Kidney epithelial cell (primary cell): ENCODE results near the gene XXYLT1. TPM values are rescaled to one million over a fixed set of nuclear protein-coding genes. Genes with fewer than 3 reads are reported as not detected.

Experiments used
- DNase-seq: peaks from one replicate; pipeline ENCODE4 v3.0.0-alpha.2; 2010; ENCODE audit warnings: low read depth
- H3K27me3 ChIP-seq: 2 replicates; pipeline ENCODE4 v1.6.0; 2011; ENCODE audit warnings: low read length; ENCODE audit not compliant: control insufficient read depth, insufficient read depth
- H3K36me3 ChIP-seq: 2 replicates; pipeline ENCODE4 v1.5.1; 2011; ENCODE audit warnings: low read length; ENCODE audit not compliant: control insufficient read depth, insufficient read depth
- H3K4me3 ChIP-seq: 2 replicates; pipeline ENCODE4 v1.5.1; 2011; ENCODE audit warnings: low read depth, mild to moderate bottlenecking, control low read depth, low read length
- total RNA-seq: library from RNA; depleted of rRNA; stranded (reverse); fragments of >200 nt; gene quantifications from 2 replicates; pipeline ENCODE4 v1.2.3, GENCODE V29; 2015
- TF ChIP-seq, protein P1 (sequence below): IDR thresholded peaks from 2 replicates; pipeline ENCODE4 v1.5.1; 2011; ENCODE audit warnings: mild to moderate bottlenecking, moderate library complexity, low read length, control low read depth, inconsistent platforms; ENCODE audit not compliant: insufficient read depth, poor library complexity, severe bottlenecking

The XXYLT1 gene
- total RNA-seq, 1 donor from 2014 or later = 18.7 TPM

DNA sequence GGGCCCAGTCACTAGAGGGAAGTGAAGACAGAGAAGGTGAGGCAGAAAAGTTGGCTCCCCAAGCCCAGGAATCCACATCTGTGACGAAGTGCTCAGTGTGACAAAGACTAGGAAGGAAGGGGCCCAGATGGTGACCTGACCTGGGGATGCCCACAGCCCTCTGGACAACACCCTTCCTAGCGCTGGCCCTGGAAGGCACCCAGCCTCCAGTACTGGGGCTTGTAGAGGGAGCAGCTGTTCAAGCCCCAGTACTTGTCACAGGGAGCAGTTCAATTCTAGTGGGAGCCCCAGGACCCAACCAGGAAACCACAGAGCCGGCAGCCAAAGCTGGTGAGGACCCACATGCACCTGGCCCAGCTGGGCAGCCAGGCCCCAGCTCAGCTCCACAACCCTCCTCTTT, 190.8 kb downstream of the XXYLT1 start:
- DNase-seq = no peak
- H3K36me3 ChIP-seq = no peaks in the 10 kb centered on the region
- H3K27me3 ChIP-seq = peaks cover 4% of the 10 kb centered on the region
- TF ChIP-seq, protein P1, sequence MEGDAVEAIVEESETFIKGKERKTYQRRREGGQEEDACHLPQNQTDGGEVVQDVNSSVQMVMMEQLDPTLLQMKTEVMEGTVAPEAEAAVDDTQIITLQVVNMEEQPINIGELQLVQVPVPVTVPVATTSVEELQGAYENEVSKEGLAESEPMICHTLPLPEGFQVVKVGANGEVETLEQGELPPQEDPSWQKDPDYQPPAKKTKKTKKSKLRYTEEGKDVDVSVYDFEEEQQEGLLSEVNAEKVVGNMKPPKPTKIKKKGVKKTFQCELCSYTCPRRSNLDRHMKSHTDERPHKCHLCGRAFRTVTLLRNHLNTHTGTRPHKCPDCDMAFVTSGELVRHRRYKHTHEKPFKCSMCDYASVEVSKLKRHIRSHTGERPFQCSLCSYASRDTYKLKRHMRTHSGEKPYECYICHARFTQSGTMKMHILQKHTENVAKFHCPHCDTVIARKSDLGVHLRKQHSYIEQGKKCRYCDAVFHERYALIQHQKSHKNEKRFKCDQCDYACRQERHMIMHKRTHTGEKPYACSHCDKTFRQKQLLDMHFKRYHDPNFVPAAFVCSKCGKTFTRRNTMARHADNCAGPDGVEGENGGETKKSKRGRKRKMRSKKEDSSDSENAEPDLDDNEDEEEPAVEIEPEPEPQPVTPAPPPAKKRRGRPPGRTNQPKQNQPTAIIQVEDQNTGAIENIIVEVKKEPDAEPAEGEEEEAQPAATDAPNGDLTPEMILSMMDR = no peak
- no peak overlapping the region for H3K4me3 ChIP-seq

DNA sequence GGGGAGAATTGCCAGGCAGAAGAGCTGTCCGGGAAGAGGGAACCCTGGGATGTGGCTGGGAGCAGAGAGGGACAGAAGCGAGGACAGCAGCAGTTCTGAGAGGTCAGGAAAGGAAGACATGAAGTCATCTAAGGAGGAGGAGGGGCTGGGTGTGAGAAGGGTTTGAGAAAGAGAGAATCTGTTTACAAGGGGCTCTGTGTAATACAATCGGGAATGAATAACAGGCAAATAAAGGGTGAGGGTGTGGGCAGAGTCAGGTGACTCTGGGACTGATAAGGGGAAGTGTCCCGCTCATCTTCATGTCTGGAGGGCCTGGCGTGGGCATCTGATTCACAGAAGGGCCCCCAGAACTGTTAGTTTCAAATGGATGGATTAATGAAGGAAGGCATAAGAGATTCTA, 191.3 kb downstream of the XXYLT1 start:
- H3K36me3 ChIP-seq = no peaks in the 10 kb centered on the region
- peaks cover 4% of the 10 kb centered on the region for H3K27me3 ChIP-seq
- no peak for DNase-seq
- H3K4me3 ChIP-seq = no peak overlapping the region
- TF ChIP-seq, protein P1 = no peak

DNA sequence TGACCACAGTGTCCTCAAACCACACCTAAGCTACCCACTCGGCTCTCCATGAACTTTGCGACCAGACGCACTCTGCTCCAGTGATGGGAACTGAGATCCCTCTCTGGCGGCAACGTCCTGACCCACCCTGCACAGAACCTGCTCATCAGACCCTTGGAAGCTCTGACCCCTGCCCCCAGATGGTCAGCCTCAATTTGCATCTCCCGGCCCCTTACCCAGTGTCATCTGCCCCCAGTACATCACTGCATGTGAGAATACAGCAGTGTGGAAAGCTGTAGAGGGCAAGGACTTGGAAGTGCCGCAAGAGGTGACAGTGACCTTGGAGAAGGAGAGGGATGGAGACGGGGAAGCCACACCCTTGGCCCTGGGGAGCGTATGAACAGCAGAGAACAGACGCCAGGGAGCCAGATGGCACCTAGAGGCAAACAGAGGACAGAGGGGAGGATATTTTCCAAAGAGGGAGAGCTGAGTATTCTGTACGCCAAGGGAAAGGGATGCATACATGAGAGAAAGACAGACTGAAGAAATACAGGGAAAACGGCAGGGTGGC, 192.0 kb downstream of the XXYLT1 start:
- Histone ChIP-seq H3K4me3 (no peak overlapping the region), H3K27me3 (peaks cover 4% of the 10 kb centered on the region), H3K36me3 (no peaks in the 10 kb centered on the region)
- TF ChIP-seq, protein P1 = no peak
- DNase-seq = no peak

DNA sequence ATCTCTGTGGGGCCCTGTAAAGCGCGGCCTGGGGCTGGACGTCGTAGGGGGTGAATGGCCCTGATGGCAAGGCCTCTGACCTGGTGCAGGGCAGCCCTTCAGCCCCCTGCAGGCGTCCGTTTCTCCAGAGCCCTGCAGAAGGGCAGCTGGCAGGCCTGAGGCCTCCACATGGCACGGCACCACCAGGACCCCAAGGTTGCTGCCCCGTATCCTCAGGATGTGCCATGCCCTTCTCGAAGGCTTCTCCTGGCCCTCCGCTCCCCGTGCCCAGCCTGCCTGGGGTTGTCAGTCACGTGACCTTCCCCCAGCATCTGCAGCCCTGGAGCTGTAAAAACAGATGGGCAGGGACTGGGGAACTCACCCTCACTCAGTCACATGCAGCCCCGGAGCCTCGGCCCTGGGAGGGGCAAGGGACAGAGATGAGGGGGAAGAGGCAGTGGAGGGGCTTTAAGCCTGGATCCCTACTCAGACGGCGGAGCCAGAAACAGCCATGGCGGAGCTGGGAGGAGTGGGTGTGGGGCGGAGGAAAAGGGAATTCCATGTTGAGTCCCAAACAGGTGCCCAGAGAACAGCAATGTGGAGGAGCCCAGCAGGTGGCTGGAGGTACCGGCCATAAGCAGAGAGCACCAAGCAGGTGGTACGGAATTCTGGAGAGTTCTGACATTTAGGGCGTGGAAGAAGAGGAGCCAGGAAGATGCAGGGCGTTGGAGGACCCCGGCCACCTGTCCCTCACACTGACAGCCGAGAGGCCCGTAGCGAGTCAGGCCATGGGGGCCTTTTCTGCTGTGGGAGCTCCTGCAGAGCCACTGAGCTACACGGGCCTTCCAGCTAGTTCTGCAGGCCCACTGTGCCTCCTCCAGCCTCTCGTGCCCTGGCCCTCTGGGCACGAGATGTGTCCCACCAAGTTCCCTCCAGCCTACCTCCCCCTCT, 193.1 kb downstream of the XXYLT1 start:
- Histone ChIP-seq H3K27me3 (peaks cover 2% of the 10 kb centered on the region), H3K36me3 (no peaks in the 10 kb centered on the region), H3K4me3 (no peak overlapping the region)
- DNase-seq = no peak
- TF ChIP-seq, protein P1 = no peak

DNA sequence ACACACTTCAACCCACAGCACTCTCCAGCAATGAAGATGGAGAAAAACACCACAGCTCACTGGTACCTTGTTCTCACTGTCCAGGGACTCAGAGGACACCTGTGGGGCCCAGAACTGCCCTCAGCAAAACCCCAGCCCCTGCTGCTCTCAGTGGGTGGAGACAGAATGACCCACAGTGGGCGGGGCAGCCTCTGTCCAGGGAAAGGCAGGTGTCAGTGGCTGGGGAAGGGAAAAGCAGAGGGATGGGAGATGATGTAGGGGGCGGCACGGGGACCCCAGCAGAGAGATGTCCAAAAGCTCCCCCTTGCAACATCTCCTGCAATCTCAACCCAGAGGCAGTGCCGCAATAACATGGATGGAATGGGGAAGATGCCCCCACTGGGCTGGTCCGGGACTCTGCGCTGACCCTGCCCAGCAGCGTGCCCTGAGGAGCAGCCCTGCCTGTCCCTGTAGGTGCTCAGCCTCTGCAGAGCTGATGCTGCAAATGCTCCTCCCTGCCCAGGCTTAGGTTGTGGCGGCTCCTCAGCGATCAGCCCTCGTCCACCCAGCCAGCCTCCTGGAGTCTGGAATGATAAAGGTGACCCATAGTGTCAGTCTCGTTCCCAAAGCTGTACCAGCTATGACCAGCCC, 193.9 kb downstream of the XXYLT1 start:
- no peak for DNase-seq
- Histone ChIP-seq H3K27me3 (peaks cover 2% of the 10 kb centered on the region), H3K4me3 (no peak overlapping the region), H3K36me3 (no peaks in the 10 kb centered on the region)
- TF ChIP-seq, protein P1 = no peak
